ELR (cell line): ENCODE data around the gene JTB.

Source experiments
- DNase-seq: peaks from one replicate; pipeline ENCODE4 v3.0.0-alpha.2; 2015; ENCODE audit warnings: low read depth

JTB gene

DNA sequence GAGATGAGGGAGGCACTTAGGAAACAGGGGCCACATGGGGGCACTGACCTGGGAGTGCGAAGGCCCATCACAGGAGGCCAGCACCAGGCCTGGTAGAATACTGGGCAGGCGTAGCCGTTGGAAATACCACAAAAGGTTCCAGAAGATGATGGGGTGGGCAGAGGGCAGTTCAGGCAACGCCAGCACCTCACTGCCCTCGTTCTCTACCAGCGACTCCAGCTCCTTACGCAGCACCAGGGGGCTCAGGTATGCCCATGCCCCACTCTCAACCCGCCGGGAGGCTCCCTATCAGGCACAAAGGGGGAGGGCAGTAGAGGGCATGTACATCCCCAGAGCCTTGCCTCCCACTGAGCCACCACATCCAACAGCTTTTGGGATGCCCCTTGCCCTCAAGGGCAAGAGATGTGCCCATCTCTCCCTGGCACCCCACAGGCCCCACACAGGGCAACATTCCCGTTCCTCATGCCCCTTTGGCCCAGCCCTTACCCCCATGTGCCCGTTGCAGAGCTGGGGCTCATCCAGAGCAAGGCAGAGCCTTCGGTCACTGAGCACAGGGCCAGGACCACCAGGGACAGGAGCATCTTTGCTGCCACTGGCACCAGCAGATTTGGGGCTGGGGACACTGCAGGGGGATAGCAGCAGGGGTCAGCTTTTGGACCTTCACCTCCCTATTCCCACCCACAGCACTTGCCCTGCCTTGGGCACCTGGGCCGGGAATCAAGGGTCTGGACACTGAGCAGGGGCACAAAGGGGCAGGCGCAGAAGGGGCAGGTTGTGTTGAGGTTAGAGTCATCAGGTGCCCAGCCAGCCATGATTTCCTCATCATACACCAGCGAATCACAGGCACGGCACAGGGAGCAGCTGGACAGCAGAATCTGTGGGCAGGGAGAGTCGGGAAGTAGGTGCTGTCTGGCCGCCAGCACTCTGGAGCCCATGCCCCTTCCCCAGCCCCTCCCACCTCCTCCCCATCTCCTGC is 45.0 kb downstream of the JTB start:
- no peak for DNase-seq

DNA sequence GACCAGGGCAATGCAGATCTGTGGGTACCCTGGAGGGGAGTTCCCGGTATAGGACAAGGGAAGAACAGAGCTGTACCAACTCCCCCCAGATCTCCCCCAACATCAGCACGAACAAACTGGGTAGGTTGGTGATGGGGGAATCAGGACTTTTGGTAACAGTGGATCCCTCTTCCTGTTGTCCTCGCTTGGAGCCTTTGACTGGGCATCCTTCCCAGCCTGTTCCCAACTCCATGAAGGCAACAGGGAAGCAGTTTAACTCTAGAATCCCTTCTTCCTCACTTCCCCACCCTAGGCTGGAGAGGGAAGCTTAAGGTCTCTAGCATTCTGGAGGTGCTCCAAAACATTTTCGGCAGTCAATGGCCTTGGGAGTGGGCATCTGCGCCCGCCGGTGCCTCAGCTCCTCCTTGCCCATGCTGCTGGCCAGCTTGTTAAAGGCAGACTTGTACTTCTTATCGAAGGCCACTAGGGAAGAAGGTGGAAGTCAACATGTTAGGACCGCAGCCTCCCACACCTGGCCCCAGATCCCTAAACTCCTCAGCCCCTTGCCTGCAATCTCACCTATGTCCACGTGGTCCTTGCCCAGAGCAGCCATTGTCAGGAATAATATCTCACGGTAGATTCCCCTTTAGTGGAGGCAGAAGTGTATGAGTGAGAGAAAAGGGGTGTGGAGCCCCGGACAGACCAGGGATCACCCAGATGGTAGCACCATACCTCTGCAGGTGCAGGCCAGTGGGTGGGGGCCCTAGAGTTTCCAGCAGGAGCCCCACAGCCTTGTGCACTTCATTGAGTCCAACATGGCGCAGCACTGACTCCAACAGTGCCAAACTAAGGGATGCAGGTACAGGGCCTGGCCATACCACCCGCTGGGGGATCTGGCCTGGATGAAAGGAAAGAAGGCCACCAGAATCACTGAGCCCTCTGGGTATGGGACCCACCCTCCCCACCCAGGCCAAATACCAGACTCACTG is 47.2 kb downstream of the JTB start:
- no peak for DNase-seq

DNA sequence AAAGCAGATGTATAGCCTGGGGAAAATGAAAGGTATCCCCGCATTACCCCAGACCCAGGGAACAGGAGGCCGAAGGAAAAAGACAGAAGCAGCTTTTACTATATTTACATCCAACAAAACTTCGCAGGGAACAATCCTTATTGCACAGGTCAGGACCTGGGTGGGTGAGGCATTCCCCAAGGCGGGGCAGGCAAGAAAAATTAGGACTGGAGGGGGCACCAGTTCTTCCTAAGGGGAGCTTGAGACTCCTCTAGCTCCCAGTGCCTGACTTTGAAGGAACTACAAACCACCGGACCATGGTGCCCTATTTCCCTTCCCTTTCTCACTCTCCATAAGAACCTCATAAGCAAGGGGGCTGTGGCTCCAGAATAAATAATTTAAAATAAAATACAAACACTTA is 48.0 kb downstream of the JTB start:
- no peak for DNase-seq

DNA sequence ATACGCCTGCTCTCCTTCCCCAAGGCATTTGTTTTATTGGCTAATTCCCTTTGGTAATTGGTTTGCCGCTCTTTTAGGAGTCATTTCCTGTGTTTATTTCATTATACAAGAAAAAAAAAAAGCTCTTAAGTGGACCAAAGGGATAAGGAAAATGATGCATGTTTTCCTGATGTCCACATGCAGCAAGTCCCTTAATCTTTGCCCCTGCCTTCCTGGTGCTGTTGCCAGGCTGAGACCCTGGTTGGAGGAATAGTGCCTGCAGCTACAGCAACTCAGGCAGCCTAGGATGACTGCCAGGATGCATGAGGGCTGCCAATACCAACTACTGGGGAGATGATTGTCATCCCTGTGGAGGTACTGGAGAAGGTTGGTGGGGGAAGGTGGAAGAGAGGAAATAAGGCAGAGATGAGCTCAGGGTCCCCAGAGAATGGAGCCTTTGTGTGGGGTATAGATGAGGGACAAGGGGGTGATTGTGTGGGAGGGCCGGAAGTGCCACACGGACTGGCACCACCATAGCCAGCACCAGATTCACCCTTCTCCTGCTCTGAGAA is 48.6 kb downstream of the JTB start:
- peak; percentile 78 for DNase-seq

DNA sequence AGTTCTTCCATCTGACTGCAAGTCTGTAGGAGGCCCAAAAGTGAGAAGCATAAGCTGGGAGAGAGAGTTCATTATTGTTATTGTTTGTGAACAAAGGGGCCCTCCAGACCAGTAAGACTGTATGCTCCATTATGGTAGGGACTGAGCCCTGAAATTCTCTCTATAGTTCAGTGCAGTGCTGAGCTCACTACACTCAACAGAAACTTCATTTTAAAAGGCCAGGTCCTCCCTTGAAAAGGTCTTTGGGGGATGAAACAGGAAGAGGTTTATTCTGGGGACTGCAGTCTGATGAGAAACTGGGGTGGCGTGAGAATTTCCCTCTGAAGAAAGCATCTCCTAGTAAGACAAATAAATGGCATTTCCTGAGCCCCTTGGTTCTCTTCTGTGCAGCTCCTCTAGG is 49.2 kb downstream of the JTB start:
- no peak for DNase-seq

DNA sequence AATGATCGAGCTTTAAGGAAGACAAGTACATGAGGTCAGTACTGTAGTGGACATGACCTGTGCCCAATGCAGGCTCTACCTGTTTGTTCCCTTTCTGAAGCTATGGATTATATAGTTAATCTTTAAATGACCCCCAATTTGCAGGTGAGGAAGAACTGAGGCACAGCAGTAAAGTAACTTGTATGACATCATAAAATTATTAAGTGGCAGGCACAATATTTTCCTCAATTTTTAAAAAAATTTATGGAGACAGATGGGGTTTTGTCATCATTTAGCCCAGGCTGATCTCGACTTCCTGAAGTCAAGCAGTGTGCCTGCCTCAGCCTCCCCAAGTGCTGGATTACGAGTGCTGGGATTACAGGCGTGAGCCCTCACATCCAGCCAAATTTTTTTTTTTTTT is 51.1 kb downstream of the JTB start:
- DNase-seq, result no peak
